HG02840 (cell line): ENCODE measurements around the gene LAYN.

ENCODE experiments used
- ATAC-seq: cut with Tn5 transposase; IDR thresholded peaks from one replicate; pipeline ENCODE4 v1.9.1; 2021; ENCODE audit warnings: mild to moderate bottlenecking, moderate library complexity, moderate number of reproducible peaks; ENCODE audit not compliant: unreplicated experiment, low FRiP score

LAYN gene

DNA sequence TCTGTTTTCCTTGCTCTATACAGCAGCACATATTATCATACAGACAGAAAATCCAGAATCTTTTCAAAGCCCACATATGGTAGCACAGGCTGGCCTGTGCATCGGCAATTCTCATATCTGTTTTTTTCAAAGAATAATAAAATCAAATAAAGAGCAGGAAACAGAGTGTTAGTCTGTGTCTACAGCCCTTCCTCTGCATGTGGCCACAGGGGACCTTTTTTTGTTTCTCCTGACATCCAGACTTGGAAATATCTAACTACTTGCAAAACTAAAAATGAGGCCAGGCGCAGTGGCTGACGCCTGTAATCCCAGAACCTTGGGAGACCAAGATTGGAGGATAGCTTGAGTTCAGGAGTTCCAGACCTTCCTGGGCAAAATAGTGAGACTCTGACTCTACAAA, 20.3 kb downstream of the LAYN start:
- no peak for ATAC-seq

- ATAC-seq: no peak
Measured at GRCh38 chr11:111561306-111561705, 20.8 kb downstream of the LAYN start.

DNA sequence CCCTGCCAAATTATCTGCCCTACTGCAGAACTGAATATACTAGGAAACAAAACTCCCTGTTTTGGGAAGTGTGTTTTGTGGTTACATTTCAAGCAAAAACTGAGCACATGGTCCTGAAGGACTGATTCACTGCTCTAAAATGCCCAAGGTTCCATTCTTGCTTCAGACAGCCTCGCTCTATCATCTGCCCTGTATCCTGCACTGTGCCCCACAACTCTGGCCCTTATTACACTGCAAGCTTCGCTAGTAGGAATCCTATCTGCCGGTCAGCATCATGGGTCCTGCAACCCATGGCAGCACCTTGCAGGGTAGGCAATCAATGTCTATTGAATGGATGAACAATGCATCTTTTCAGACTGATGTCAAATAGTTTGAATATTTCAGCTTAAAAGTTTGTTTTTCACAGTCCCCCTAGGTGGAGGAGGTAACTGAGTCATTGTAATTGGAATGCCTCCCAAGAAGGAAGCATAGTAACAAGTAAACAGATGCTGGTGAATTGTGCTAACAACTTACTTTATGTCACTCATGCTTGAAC, 21.3 kb downstream of the LAYN start:
- ATAC-seq: no peak

DNA sequence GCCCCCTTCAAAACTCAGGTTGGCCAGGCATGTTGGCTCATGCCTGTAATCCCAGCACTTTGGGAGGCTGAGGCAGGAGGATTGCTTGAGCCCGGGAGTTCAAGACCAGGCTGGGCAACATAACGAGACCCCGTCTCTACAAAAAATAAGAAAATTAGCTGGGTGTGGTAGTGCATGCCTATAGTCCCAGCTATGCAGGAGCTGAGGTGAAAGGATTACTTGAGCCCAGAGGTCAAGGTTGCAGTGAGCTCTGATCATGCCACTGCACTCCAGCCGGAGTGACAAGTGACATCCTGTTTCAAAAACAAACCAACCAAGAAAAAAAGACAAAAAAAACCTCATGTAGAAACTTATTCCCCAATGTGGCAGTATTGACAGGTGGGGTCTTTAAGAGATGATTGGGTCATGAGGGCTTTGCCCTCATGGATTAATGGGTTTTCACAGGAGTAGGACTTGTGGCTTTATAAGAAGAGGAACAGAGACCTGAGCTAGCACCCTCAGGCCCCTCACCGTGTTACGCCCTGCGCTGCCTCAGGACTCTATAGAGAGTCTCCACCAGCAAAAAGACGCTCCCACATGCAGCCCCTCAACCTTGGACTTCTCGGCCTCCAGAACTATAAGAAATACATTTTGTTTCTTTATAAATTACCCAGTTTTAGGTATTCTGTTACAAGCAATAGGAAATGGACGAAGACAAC, 22.3 kb downstream of the LAYN start:
- no peak for ATAC-seq

GRCh38 chr11:111565114-111565720, 24.7 kb downstream of the LAYN start:
- no peak for ATAC-seq

- ATAC-seq: no peak
Measured at GRCh38 chr11:111566324-111566723, 25.8 kb downstream of the LAYN start.

GRCh38 chr11:111569476-111569875, 29.0 kb downstream of the LAYN start:
- ATAC-seq: no peak

GRCh38 chr11:111570796-111571195, 30.3 kb downstream of the LAYN start:
- no peak for ATAC-seq

DNA sequence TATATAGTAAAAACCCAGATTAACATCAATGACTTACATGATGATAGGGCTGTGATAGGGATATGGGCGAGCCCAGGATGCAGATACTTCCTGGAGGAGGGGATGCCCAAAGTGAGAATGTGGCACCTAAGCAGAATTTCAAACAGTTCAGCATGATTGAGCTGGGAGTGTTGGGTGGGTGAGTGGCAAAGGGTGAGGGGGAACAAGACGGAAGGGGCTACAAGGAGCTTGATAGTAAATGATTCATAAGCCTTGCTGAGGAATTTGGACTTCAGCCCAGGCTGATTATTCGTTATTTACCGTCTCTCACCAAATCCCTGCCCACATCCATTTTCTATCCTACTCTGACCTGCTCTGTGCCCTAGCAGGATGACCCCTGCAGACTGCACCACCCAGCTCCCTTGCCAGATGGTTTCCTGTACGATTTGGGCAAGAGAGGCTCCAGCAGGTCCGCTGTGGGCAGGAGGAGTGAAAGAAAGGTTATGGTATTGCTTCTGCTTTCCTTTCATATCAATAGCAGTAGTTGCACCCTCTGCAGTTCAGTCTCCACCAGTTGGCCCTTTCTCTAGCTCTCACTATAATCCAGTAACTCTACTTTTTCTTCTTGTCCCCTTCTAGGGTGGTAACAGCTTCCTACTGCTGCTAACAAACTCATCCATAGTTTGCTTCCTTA, 31.4 kb downstream of the LAYN start:
- no peak for ATAC-seq

DNA sequence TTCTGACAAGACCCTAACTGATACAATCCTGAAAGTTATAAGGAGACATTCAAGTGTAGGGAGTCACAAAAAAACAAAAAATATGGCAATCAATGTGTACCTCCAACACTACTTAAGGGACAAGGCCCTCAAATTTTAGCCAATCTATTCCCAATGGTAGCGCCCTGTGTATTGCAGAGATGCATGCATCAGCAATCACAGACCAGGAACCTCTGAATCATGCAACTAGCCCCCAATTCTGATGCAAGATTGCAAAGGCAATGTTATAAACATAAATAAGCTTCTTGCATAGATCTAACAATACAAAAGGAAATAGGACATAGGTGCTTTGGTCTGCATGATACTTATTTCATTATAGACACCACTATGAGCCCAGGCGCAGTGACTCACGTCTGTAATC, 32.1 kb downstream of the LAYN start:
- ATAC-seq: no peak

DNA sequence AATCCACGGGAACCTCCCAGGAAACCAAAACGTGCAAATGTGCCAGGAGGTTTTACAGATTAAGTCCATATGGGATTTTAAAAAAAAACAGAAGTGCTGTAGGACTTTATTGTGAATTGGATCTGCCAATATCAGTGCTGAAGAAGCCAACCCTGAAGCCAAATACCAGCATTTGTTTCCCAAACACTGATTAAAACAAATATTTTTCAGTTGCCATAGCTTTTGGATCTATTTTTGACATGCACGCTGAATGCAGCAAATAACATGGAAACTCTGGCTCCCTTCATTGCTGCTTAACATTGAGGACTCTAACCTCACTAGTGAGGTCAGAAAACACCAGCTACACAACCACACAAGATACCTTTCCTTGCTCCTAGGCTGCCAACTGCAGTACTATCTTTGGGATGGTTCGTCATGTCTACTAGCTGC, 33.3 kb downstream of the LAYN start:
- ATAC-seq: no peak

DNA sequence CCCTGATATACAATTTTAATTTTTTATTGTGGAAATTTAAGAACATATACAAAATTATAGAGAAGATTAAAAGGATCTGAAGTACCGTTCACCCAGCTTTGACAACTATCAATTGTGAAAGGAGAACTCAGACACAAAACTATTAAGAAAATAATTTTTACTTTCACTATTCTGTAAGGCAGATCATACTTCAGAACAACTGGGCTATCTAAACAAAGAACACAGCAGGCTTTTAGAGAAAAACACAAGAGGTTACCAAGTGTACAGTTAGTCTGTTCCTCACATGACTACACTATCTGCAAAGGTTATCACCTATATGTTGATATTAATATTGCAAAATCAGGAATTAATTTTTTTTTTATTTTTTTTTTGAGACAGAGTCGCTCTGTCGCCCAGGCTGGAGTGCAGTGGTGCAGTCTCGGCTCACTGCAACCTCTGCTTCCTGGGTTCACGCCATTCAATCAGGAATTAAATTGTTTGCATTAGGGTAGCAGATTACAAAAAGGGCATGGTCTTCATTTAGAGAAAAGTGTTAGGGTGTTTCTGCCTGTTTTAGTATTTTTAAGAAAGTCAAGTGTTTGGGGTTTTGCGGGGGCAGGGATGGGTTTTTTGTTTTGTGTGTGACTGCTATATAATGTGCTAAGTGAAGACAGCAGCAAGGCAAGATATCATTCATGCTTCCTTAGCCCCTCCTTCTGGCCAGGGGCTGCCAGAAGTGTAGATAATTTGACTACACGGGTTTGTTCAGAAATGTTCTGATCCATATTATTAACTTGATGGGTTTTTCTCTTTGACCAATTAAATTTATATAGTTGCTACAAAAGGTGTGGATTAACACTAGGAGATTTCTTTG, 34.1 kb downstream of the LAYN start:
- ATAC-seq: no peak

DNA sequence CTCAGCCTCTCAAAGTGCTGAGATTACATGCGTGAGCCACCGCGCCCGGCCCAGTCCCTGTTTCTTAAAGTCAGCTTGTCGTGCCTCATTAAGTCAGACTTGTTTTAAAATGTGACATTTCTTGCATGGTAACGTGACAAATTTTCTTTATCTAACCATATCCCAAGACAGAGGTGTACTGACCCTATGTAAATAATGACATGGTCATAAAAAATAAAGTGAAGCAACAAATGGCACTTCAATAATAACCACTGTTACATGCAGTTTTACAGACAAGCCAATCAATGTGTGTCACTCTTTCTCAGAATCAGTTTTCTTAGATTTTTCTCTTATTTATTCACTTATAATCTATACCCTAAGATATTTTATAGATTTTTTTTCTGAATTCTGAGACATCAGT, 35.2 kb downstream of the LAYN start:
- ATAC-seq: no peak

GRCh38 chr11:111577821-111578220, 37.3 kb downstream of the LAYN start:
- ATAC-seq: no peak

DNA sequence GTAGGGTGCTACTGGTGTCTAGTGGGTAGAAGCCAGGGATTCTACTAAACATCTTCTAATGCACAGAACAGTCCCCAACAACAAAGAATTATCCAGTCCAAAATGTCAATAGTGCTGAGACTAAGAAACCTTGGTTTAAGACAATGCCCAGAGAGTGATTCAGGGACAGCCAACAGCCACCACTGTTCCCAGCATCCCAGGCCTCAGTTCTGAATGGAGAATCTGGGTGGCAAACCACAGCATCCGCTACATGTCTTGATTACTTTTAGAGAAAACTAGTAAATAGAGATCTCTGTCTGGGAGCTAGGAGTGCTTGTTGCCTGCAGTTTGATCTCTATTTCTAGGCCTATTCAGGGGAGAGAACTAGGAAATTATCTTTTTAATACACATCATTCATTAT, 40.8 kb downstream of the LAYN start:
- no peak for ATAC-seq

DNA sequence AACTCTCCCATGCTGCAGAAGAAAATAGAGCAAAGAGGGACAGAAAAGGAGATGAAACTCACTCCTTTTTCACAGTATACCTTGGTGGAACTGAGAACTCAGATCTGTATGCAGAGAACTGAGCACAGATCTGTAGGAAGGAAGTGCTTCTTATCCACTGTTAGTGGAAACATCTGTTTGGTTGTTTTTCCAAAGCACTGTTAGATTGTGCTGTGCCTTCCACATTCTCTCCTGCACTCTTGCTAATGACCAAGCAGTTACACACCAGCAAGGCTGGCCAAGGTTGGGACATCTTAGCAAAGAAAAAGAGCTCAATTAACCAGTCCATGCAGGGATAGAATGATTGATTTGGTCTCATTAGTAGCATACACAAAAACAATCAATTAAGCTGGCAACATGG, 41.6 kb downstream of the LAYN start:
- ATAC-seq: no peak

DNA sequence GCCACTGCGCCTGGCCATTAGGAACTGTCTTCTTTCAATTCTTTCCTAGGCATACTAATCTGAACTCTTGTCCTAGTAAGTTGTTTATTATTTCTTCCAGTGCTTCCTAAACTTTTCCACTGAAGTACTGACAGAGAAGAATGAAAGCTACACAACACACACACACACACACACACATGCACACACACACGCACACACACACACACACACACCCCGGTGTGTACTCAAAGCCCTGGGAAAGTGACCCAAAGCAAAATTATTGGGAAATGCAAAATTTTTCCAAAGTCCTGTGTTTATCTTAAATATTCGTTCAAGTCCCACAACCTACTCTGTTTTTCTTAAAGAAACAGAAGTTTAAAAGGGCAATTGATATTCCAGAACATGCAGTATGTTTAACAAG, 42.4 kb downstream of the LAYN start:
- ATAC-seq: no peak

GRCh38 chr11:111585371-111585770, 44.9 kb downstream of the LAYN start:
- ATAC-seq: no peak

- ATAC-seq: no peak
Measured at GRCh38 chr11:111586388-111586831, 45.9 kb downstream of the LAYN start.

DNA sequence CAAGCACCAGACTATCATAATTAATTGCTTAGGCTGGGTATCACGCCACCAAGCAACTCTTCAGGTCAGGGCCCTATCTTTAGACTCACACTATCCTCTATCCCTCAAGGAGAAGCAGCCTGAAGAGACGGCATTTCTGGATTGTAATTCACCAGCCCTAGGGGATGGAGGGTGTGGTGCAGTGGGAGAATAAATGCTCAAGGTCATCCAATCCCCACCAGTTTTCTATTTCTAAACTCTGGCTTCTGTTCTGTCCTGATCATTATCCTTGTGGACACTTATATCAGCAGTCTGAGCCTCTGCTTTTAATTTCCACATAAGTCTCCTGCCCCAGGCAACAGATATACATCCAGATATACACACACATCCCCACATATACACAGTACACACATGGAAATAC, 48.6 kb downstream of the LAYN start:
- no peak for ATAC-seq
